ENCODE measurements around the gene PYCARD. TPM values are rescaled to one million over a fixed set of nuclear protein-coding genes. Genes with fewer than 3 reads are reported as not detected.
"Not testable (repeated sequence)": the region's sequence is repeated elsewhere in the genome, so short reads cannot be mapped to it uniquely, and the experiment has no call there.

Gene PYCARD
- polyA plus RNA-seq, 12 donors: 3.8 to 28.0 (median 6.0) TPM; not detected in 1

GRCh38 chr16:31216422-31217135 lies 14.0 kb upstream of the PYCARD start, which contains the start of gene PYDC1:
TSS of gene PYDC1 (minus strand) at chr16:31217135. CDS start at chr16:31217028, 107 bp downstream.
- DNase-seq: no peak

GRCh38 chr16:31215287-31216162 lies 13.0 kb upstream of the PYCARD start:
- no peak for DNase-seq

GRCh38 chr16:31214708-31215286 lies 12.2 kb upstream of the PYCARD start:
- DNase-seq: no peak

- peak; percentile 63 for DNase-seq
These were observed 11.5 kb upstream of the PYCARD start, which contains the start of gene TRIM72 for GRCh38 chr16:31213877-31214707. TSS of gene TRIM72 (plus strand) at chr16:31214119. CDS start at chr16:31214739, 620 bp downstream.

- no peak for DNase-seq
These were observed 10.8 kb upstream of the PYCARD start for GRCh38 chr16:31213342-31213741.

GRCh38 chr16:31206776-31207175 lies 4.2 kb upstream of the PYCARD start:
- DNase-seq: no peak

GRCh38 chr16:31204871-31205666 lies 2.5 kb upstream of the PYCARD start:
- DNase-seq: no peak

- DNase-seq: no peak
These were observed 762 bp downstream of the PYCARD start for GRCh38 chr16:31201582-31202413.

- DNase-seq: no peak
These were observed 1.6 kb downstream of the PYCARD start for GRCh38 chr16:31200821-31201568.

- DNase-seq: not testable (repeated sequence)
These were observed 2.4 kb downstream of the PYCARD start for GRCh38 chr16:31200111-31200510.

- DNase-seq: no peak
These were observed 3.0 kb downstream of the PYCARD start for GRCh38 chr16:31199430-31200041.

- no peak for DNase-seq
These were observed 4.2 kb downstream of the PYCARD start for GRCh38 chr16:31198207-31198882.

GRCh38 chr16:31196324-31197088 lies 6.1 kb downstream of the PYCARD start:
- DNase-seq: no peak

GRCh38 chr16:31195861-31196260 lies 6.7 kb downstream of the PYCARD start:
- not testable (repeated sequence) for DNase-seq

GRCh38 chr16:31194898-31195297 lies 7.7 kb downstream of the PYCARD start:
- no peak for DNase-seq

GRCh38 chr16:31193874-31194273 lies 8.7 kb downstream of the PYCARD start:
- no peak for DNase-seq

All from muscle of arm (tissue), 12 donors.